ENCODE results near the gene SYTL3.
"Not testable (repeated sequence)": the region's sequence is repeated elsewhere in the genome, so short reads cannot be mapped to it uniquely, and the experiment has no call there.

Gene SYTL3

DNA sequence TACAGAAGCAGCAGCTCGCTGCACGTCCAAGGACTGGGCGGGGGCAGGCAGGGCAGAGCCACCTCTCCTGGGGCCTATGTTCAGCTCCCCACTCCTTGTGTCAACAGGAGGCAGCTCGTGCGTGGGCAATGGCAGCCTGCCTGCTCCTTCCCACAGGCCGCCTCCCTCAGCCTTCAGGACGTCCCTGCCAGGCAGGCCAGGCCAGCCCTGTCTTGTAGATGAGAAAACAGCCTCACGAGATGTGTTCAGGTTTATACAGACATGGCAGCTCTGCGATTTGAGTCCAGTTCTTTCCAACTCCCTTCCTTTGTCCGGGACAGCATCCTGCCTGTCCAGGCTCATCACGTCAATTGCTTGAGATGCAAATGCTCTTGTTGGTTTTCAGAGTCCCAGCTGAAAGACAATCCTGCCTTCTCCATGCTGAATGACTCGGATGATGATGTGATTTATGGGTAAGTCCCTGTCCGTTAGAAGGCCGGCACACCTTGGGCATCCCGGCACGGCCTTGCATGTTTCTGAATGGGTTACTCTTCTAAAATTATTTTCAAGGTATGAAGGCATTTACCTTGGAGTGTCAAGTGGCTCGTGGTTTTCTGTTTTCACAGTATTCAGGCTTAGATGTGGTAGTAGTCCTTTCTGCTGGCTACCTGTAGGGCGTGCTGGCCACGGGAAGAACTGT lies 18.8 kb upstream of the SYTL3 start:
- no peak overlapping the region for H3K4me3 ChIP-seq (ENCODE audit: low read length)
- TF ChIP-seq, protein P1, sequence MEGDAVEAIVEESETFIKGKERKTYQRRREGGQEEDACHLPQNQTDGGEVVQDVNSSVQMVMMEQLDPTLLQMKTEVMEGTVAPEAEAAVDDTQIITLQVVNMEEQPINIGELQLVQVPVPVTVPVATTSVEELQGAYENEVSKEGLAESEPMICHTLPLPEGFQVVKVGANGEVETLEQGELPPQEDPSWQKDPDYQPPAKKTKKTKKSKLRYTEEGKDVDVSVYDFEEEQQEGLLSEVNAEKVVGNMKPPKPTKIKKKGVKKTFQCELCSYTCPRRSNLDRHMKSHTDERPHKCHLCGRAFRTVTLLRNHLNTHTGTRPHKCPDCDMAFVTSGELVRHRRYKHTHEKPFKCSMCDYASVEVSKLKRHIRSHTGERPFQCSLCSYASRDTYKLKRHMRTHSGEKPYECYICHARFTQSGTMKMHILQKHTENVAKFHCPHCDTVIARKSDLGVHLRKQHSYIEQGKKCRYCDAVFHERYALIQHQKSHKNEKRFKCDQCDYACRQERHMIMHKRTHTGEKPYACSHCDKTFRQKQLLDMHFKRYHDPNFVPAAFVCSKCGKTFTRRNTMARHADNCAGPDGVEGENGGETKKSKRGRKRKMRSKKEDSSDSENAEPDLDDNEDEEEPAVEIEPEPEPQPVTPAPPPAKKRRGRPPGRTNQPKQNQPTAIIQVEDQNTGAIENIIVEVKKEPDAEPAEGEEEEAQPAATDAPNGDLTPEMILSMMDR (conservative IDR thresholded peaks at IDR 0.05; ENCODE audit: low read depth, low read length), result no peak
- DNase-seq (ENCODE audit: low read depth), result no peak

DNA sequence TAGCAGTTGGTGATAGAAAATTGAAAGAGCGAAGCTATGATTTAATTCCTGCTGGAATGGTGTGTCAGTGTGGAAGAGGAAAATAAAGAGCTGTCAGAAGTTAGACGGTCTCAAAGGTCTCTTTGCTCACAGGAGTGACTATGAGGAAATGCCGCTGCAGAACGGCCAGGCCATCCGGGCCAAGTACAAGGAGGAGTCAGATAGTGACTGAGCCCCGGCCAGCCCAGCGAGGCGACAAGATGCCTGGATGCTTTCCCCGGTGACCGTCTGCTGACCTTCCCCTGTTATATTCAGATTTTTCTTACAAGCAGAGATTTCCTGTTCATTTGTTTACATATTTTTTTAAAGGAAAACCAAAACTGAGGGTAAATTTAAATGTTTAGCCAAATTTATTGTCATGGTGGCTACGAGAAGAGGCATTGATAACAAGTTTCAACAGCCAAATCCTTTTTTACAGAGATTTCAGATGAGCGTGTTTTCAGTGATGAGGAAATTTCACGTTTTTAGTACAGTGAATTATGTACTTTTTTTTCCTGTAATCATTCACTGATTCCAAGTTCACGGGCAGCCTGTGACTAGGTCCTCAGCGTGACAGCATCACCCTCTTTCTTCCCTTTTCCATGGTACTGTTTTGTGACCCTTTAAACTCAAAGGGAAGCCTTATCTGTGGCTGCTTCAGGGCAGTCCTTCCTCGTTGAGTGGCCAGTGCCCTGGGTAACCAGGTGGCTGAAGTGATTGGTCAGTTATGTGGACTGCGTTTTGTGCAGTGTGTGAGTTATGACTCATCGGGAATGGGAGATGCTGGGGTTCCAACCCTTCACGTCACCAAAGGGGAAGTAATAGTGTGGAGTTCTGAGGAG lies 17.9 kb upstream of the SYTL3 start:
- no peak for DNase-seq (ENCODE audit: low read depth)
- TF ChIP-seq, protein P1 (conservative IDR thresholded peaks at IDR 0.05; ENCODE audit: low read depth, low read length), result no peak
- no peak overlapping the region for H3K4me3 ChIP-seq (ENCODE audit: low read length)

DNA sequence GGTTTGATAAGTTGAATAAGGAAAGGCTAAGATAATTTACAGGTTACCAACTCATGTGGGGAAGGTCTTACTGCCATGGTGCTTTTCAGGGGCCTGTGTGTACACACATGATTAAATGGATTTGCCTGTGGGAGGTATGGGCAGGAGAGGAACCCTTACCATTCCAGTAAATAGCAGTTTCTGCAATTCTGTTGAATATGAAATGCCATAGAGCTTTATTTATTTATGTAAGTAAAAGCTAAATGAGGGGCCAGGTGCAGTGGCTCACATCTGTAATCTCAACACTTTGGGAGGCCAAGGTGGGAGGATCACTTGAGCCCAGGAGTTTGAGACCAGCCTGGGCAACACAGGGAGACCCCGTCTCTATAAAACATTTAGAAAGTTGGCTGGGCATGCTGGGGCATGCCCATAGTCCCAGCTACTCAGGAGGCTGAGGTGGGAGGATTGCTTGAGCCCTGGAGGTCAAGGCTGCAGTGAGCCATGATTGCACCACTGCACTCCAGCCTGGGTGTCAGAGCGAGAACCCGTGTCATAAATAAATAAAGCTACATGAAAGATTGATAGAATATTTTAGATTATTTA lies 17.2 kb upstream of the SYTL3 start:
- DNase-seq (ENCODE audit: low read depth); H3K4me3 ChIP-seq (ENCODE audit: low read length): not testable (repeated sequence)

DNA sequence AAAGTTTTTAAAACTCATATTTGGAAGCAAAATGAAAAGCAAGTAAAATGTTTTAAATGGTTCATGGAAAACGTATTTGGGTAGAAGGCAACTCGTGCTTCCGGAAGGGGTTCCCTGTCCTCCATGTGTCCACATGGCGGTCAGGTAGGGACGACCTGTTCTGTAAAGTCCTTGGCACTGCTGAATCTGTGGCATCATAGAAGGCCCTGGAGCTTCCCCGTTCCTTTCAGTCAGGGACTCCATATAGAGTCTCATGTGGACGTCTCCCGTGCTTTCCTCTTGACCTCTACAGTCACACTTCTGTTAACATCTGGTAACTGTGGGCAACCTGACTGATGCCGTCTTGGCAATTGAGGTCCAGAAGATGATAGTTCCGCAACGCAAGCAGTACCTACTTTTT lies 16.7 kb upstream of the SYTL3 start:
- H3K4me3 ChIP-seq (ENCODE audit: low read length), result no peak overlapping the region
- no peak for DNase-seq (ENCODE audit: low read depth)
- TF ChIP-seq, protein P1 (conservative IDR thresholded peaks at IDR 0.05; ENCODE audit: low read depth, low read length), result no peak

DNA sequence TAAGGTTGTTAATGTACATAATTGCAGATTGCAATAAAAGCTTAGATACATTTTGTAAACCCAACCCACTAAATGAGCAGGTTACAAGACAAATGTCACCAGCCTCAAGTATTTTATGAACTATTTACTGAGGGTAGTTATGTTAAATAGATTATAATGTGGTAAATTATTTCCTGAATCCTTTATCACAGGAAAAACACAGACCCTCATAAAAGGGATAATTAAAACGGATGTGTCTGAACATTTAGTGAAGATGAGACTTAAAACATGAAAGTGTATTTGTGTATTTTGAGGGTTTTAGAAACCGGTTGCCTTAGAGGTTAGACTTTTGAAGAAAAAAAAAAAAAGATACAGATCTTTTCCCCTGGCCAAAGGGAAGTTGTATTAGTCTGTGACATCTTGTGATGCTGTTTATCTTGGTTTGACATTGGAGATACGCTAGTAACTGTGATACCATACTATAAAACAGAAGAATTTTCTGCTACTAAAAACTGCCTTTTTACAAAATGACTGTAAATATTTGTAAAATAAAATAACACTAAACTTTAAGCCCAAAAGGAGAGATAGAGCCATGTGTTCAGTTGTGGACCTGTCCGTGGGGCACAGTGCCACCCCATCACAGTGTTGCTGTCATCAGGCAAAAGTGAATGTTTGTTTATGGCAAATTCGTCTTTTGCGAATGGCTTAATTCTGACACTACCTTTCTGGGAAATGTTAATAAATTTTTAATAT lies 15.0 kb upstream of the SYTL3 start:
- DNase-seq (ENCODE audit: low read depth), result no peak
- TF ChIP-seq, protein P1 (conservative IDR thresholded peaks at IDR 0.05; ENCODE audit: low read depth, low read length), result no peak
- no peak overlapping the region for H3K4me3 ChIP-seq (ENCODE audit: low read length)

DNA sequence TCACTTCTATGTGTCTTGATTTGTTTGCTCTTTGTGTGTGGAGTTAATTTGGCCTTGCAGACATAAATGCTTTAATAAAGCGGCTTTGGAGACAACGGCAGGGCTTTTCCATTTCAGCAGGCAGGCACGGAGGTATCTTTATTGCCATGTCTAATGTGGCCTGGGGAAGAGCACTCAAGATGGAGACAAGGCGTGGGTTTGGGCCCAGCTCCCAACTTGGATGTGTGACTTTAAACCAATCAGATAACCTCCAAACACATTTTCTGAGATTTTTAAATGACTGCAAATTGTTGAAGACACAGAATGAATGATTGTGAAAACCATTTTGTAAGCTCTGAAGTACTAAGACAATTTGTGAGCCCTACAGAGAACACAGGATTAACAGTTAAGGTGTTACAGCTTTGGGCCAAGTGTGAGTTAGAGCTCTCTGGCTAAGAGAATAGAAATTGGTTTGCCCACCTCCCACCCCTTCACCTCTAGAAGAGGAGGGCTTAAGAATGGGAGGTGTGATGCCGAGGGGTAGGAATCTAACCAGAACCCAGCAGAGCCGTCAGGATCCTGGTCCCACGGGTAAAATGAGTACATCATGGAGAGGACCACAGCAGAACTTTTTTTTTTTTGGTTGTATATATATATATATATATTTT lies 14.3 kb upstream of the SYTL3 start:
- no peak for DNase-seq (ENCODE audit: low read depth)

More for the DNA sequence above, 14.3 kb upstream of the SYTL3 start:
- TF ChIP-seq, protein P1 (conservative IDR thresholded peaks at IDR 0.05; ENCODE audit: low read depth, low read length), result no peak
- H3K4me3 ChIP-seq (ENCODE audit: low read length), result no peak overlapping the region
